SU-DHL-6 (cell line): ENCODE results near the gene RASGRP4.

ENCODE experiments used
- CTCF ChIP-seq: fragments of 200-600 bp; sonication (generic); IDR thresholded peaks from one replicate; pipeline ENCODE4 v1.5.1; 2017; ENCODE audit warnings: antibody characterized with exemption, mild to moderate bottlenecking, low read length, moderate library complexity; ENCODE audit not compliant: insufficient read depth, poor library complexity, severe bottlenecking
- EZH2phosphoT487 ChIP-seq: fragments of 200-600 bp; sonication (generic), shearing (Covaris generic); conservative IDR thresholded peaks from 2 replicates; pipeline ENCODE4 v1.6.1; 2018; ENCODE audit warnings: mild to moderate bottlenecking, antibody characterized with exemption, low read length, moderate library complexity, mixed read lengths

GRCh38 chr19:38391911-38392464 lies 34.0 kb downstream of the RASGRP4 start:
- TF ChIP-seq CTCF: no peak
- TF ChIP-seq EZH2phosphoT487: no peak
